Progenitor cell of endocrine pancreas (in vitro differentiated cells): ENCODE data around the gene CLDN14. TPM values are rescaled to one million over a fixed set of nuclear protein-coding genes. Genes with fewer than 3 reads are reported as not detected.

Source experiments
- DNase-seq: peaks from one replicate; pipeline ENCODE4 v3.0.0; 2021; ENCODE audit warnings: low spot score; ENCODE audit not compliant: unreplicated experiment
- H3K27ac Mint-ChIP-seq: 2 replicates; pipeline ENCODE4 v1.8.0; 2021; ENCODE audit warnings: mild to moderate bottlenecking, moderate library complexity, mixed read lengths
- H3K27me3 Mint-ChIP-seq: 2 replicates; pipeline ENCODE4 v1.8.0; 2021; ENCODE audit warnings: mixed read lengths
- H3K36me3 Mint-ChIP-seq: 2 replicates; pipeline ENCODE4 v1.8.0; 2022; ENCODE audit warnings: mixed read lengths; ENCODE audit not compliant: insufficient read depth
- H3K4me1 Mint-ChIP-seq: 2 replicates; pipeline ENCODE4 v1.8.0; 2021; ENCODE audit warnings: low read depth, mixed read lengths
- H3K4me3 Mint-ChIP-seq: 2 replicates; pipeline ENCODE4 v1.8.0; 2021; ENCODE audit warnings: low read depth, mild to moderate bottlenecking, moderate library complexity, mixed read lengths
- H3K9me3 Mint-ChIP-seq: 2 replicates; pipeline ENCODE4 v1.8.0; 2021; ENCODE audit warnings: low read depth, mixed read lengths
- CTCF ChIP-seq: fragments of 200-600 bp; sonication (generic); IDR thresholded peaks from one replicate; pipeline ENCODE4 v1.5.0; 2021; ENCODE audit warnings: antibody characterized with exemption, mild to moderate bottlenecking; ENCODE audit not compliant: unreplicated experiment
- total RNA-seq: library from RNA; stranded (reverse); gene quantifications from 2 replicates; pipeline ENCODE4 v1.2.1, GENCODE V29; 2021

CLDN14 gene
- total RNA-seq, 1 donor from 2014 or later = not detected

GRCh38 chr21:36429947-36430546 is 49.9 kb downstream of the CLDN14 start:
- peak; percentile 51 for DNase-seq
- no peak overlapping the region for H3K4me3 Mint-ChIP-seq
- peaks cover 29% of the 10 kb centered on the region for H3K4me1 Mint-ChIP-seq
- no peaks in the 10 kb centered on the region for H3K36me3 Mint-ChIP-seq
- H3K27me3 Mint-ChIP-seq = no peaks in the 10 kb centered on the region
- H3K9me3 Mint-ChIP-seq = no peaks in the 10 kb centered on the region
- TF ChIP-seq CTCF = peak; percentile 49
- H3K27ac Mint-ChIP-seq = peak overlapping the region; percentile 98

GRCh38 chr21:36428761-36429432 is 51.0 kb downstream of the CLDN14 start:
- H3K4me1 Mint-ChIP-seq = peaks cover 18% of the 10 kb centered on the region
- no peak for TF ChIP-seq CTCF
- H3K36me3 Mint-ChIP-seq = no peaks in the 10 kb centered on the region
- DNase-seq = no peak
- H3K4me3 Mint-ChIP-seq = no peak overlapping the region
- no peak overlapping the region for H3K27ac Mint-ChIP-seq
- H3K9me3 Mint-ChIP-seq = no peaks in the 10 kb centered on the region
- no peaks in the 10 kb centered on the region for H3K27me3 Mint-ChIP-seq

- DNase-seq = no peak
- no peak for TF ChIP-seq CTCF
- Mint-ChIP-seq H3K36me3 (no peaks in the 10 kb centered on the region), H3K4me1 (peaks cover 14% of the 10 kb centered on the region), H3K9me3 (no peaks in the 10 kb centered on the region), H3K27me3 (no peaks in the 10 kb centered on the region), H3K27ac (no peak overlapping the region), H3K4me3 (no peak overlapping the region)
Measured at GRCh38 chr21:36427502-36427901, 52.4 kb downstream of the CLDN14 start.

GRCh38 chr21:36425286-36425685 is 54.6 kb downstream of the CLDN14 start:
- H3K9me3 Mint-ChIP-seq = no peaks in the 10 kb centered on the region
- H3K4me3 Mint-ChIP-seq = no peak overlapping the region
- DNase-seq = no peak
- H3K36me3 Mint-ChIP-seq = no peaks in the 10 kb centered on the region
- H3K27me3 Mint-ChIP-seq = no peaks in the 10 kb centered on the region
- peaks cover 9% of the 10 kb centered on the region for H3K4me1 Mint-ChIP-seq
- TF ChIP-seq CTCF = no peak
- H3K27ac Mint-ChIP-seq = no peak overlapping the region

- Mint-ChIP-seq H3K36me3 (no peaks in the 10 kb centered on the region), H3K27ac (no peak overlapping the region), H3K27me3 (no peaks in the 10 kb centered on the region), H3K4me3 (no peak overlapping the region), H3K4me1 (peaks cover 6% of the 10 kb centered on the region), H3K9me3 (no peaks in the 10 kb centered on the region)
- DNase-seq = no peak
- no peak for TF ChIP-seq CTCF
Measured at GRCh38 chr21:36424592-36424991, 55.3 kb downstream of the CLDN14 start.
